Measurements from ENCODE around the gene MAFF. TPM values are rescaled to one million over a fixed set of nuclear protein-coding genes. Genes with fewer than 3 reads are reported as not detected.
A peak's percentile ranks its signal among the peaks of the same experiment; 100 is the strongest.

The MAFF gene
- total RNA-seq, 1 donor from 2014 or later, result 9.9 TPM

GRCh38 chr22:38260761-38261681, 59.2 kb downstream of the MAFF start:
- H3K9me3 Mint-ChIP-seq (ENCODE audit: low read depth), result no peaks in the 10 kb centered on the region
- peaks cover 59% of the 10 kb centered on the region for H3K4me1 Mint-ChIP-seq (ENCODE audit: low read depth)
- DNase-seq (ENCODE audit: low spot score), result no peak
- H3K4me3 Mint-ChIP-seq (ENCODE audit: unreplicated experiment), result no peak overlapping the region
- peak overlapping the region; percentile 71 for H3K27ac Mint-ChIP-seq (ENCODE audit: unreplicated experiment)
- peaks cover 6% of the 10 kb centered on the region for H3K36me3 Mint-ChIP-seq (ENCODE audit: low read depth)
- TF ChIP-seq, protein P1, sequence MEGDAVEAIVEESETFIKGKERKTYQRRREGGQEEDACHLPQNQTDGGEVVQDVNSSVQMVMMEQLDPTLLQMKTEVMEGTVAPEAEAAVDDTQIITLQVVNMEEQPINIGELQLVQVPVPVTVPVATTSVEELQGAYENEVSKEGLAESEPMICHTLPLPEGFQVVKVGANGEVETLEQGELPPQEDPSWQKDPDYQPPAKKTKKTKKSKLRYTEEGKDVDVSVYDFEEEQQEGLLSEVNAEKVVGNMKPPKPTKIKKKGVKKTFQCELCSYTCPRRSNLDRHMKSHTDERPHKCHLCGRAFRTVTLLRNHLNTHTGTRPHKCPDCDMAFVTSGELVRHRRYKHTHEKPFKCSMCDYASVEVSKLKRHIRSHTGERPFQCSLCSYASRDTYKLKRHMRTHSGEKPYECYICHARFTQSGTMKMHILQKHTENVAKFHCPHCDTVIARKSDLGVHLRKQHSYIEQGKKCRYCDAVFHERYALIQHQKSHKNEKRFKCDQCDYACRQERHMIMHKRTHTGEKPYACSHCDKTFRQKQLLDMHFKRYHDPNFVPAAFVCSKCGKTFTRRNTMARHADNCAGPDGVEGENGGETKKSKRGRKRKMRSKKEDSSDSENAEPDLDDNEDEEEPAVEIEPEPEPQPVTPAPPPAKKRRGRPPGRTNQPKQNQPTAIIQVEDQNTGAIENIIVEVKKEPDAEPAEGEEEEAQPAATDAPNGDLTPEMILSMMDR (IDR thresholded peaks at IDR 0.05), result peak; percentile 43
- H3K27me3 Mint-ChIP-seq (ENCODE audit: low read depth), result no peaks in the 10 kb centered on the region

DNA sequence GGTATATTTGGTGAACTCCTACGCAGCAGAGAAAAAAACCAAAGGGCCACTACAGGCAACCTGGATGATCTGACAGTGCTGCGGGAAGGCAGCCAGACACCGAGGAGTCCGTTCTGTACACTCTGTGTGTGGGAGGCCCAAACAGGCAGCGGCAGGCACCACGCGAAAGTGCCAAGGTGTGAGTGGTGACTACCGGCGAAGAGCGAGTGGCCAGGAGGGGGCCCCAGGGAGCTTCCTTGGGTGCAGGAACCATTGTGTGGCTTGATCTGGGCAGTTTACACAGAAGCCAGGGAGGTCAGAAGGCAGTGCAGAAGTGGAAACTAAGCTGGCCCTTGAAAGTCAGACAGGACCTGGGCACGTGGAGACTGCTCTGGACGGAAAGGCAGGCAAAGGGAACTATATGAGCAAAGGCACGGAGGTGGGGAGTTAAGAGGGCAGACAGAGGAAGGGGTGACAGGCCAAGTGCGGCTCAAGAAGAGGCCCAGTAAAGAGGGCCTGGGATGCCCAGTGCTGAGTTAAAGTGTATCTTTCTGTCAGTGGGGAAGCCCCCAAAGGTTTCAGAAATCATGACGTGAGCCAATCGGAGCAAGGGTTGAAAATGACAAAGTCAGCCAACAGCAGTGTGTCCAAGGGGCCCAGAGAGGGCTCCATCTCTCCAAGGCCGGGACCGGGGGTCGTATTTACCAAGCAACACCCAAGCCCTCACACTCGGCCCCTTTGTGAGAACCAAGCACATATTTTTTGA, 60.4 kb downstream of the MAFF start:
- DNase-seq (ENCODE audit: low spot score), result no peak
- Mint-ChIP-seq H3K27ac (ENCODE audit: unreplicated experiment) (peak overlapping the region; percentile 41), H3K4me3 (ENCODE audit: unreplicated experiment) (no peak overlapping the region), H3K36me3 (ENCODE audit: low read depth) (peaks cover 6% of the 10 kb centered on the region), H3K27me3 (ENCODE audit: low read depth) (no peaks in the 10 kb centered on the region), H3K4me1 (ENCODE audit: low read depth) (peaks cover 59% of the 10 kb centered on the region), H3K9me3 (ENCODE audit: low read depth) (no peaks in the 10 kb centered on the region)
- TF ChIP-seq, protein P1 (IDR thresholded peaks at IDR 0.05), result peak; percentile 59

DNA sequence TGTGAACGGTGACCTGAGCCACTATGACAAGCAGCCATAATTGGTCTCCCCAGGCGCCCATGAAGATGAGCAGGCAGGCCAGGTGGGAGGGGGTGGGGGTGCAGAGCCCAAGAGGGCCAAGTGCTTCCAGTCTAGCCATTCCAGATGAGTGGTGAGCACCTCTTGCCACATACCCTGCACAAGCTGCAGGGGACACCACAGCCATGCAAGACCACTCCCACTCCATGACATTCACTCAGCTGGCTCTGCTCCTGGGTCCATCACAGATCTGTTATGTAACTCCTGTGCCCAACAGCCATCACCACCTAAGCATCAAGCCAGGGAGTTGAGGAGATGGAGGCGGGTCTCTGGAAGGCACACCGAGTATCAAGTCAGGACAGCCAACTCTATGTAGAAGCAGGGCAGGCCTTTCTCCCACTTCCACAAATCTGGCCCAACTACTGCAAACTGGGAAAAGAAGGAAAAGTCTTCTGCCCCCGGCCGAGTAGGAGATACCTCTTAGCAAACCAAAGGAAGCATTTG, 62.6 kb downstream of the MAFF start:
- Mint-ChIP-seq H3K36me3 (ENCODE audit: low read depth) (peaks cover 6% of the 10 kb centered on the region), H3K9me3 (ENCODE audit: low read depth) (no peaks in the 10 kb centered on the region), H3K27me3 (ENCODE audit: low read depth) (no peaks in the 10 kb centered on the region), H3K4me1 (ENCODE audit: low read depth) (peaks cover 54% of the 10 kb centered on the region), H3K27ac (ENCODE audit: unreplicated experiment) (no peak overlapping the region), H3K4me3 (ENCODE audit: unreplicated experiment) (no peak overlapping the region)
- TF ChIP-seq, protein P1 (IDR thresholded peaks at IDR 0.05), result no peak
- no peak for DNase-seq (ENCODE audit: low spot score)

Other genes with a start within 250 kb of the MAFF start
- not detected in 3 replicates for gene C22orf23, start 248.4 kb upstream of the MAFF start, total RNA-seq
- 63.0 to 72.6 TPM (median 67.5 TPM) in 3 replicates for gene POLR2F, start 248.3 kb upstream of the MAFF start, total RNA-seq
- gene SOX10, start 217.4 kb upstream of the MAFF start, total RNA-seq, result not detected in 3 replicates
- gene PICK1, start 144.6 kb upstream of the MAFF start, total RNA-seq, result 13.5 to 22.6 TPM (median 19.1 TPM) in 3 replicates
- gene SLC16A8, start 117.8 kb upstream of the MAFF start, total RNA-seq, result 0.50 TPM in 1 of 3 replicates, not detected in the others
- gene BAIAP2L2, start 91.3 kb upstream of the MAFF start, total RNA-seq, result 0.21 to 0.42 TPM in 2 of 3 replicates, not detected in the other
- 16.3 to 30.2 TPM (median 21.0 TPM) in 3 replicates for gene PLA2G6, start 20.2 kb upstream of the MAFF start, total RNA-seq
- gene TMEM184B, start 71.0 kb downstream of the MAFF start, total RNA-seq, result 117 to 121 TPM (median 121 TPM) in 3 replicates
- gene CSNK1E, start 115.4 kb downstream of the MAFF start, total RNA-seq, result 126 to 132 TPM (median 129 TPM) in 3 replicates